Lower leg skin (tissue), 4 donors: Measurements from ENCODE around the gene RAB43. TPM values are rescaled to one million over a fixed set of nuclear protein-coding genes. Genes with fewer than 3 reads are reported as not detected.
"Not testable (repeated sequence)": the region's sequence is repeated elsewhere in the genome, so short reads cannot be mapped to it uniquely, and the experiment has no call there.

Source experiments
- DNase-seq, 2 donors: peaks; one replicate each; pipeline ENCODE4 v3.0.0-alpha.2; 2019; ENCODE audit warnings: low spot score in 2 of 2
- H3K4me3 ChIP-seq: fragments of 200-600 bp; sonication (generic); 2 replicates; pipeline ENCODE4 v1.5.1; 2017; ENCODE audit warnings: mild to moderate bottlenecking, low read depth; ENCODE audit not compliant: poor library complexity, severe bottlenecking
- CTCF ChIP-seq, 3 donors: fragments of 450-650 bp; IDR thresholded peaks; one replicate each; pipeline ENCODE4 v1.5.1; 2016; ENCODE audit warnings: antibody characterized with exemption in 3 of 3, mild to moderate bottlenecking in 3 of 3, moderate library complexity in 2 of 3
- POLR2A ChIP-seq, 2 donors: fragments of 450-650 bp; IDR thresholded peaks; one replicate each; pipeline ENCODE4 v1.6.1; 2016 to 2017; ENCODE audit warnings: antibody characterized with exemption in 2 of 2, mild to moderate bottlenecking in 1 of 2, moderate library complexity in 1 of 2
- WGBS, 2 donors: methylation state at CpG; one replicate each; pipeline ENCODE4 v1.1.5; 2018; 5-methylcytosine and 5-hydroxymethylcytosine counted together
- intact Hi-C: fragments of 100-400 bp; cut with DNase I; formaldehyde crosslinking; loops from one replicate; pipeline ENCODE4 v1.15.0; 2023; ENCODE audit warnings: low total_unique reads
- total RNA-seq, 4 donors: library from RNA; depleted of rRNA; stranded (reverse); fragments of >200 nt; gene quantifications; one replicate each; pipeline ENCODE4 v1.1.0, GENCODE V29; 2016

The RAB43 gene
- total RNA-seq, 4 donors from 2014 or later = 5.4 to 12.1 (median 11.2) TPM

GRCh38 chr3:129117134-129117533 is 4.5 kb downstream of the RAB43 start:
- TF ChIP-seq CTCF (IDR thresholded peaks at IDR 0.05) = no peak
- TF ChIP-seq POLR2A (IDR thresholded peaks at IDR 0.05) = no peak
- H3K4me3 ChIP-seq = no peak overlapping the region
- no peak for DNase-seq
- intact Hi-C loops = no loop called here

- H3K4me3 ChIP-seq = no peak overlapping the region
- no peak for DNase-seq
- intact Hi-C loops = no loop called here
- WGBS, 2 donors = 79 to 82% methylated on average over 5 of the region's 5 CpGs
- TF ChIP-seq CTCF (IDR thresholded peaks at IDR 0.05) = no peak
- TF ChIP-seq POLR2A (IDR thresholded peaks at IDR 0.05) = no peak
Measured at GRCh38 chr3:129116482-129116946, 5.1 kb downstream of the RAB43 start.

DNA sequence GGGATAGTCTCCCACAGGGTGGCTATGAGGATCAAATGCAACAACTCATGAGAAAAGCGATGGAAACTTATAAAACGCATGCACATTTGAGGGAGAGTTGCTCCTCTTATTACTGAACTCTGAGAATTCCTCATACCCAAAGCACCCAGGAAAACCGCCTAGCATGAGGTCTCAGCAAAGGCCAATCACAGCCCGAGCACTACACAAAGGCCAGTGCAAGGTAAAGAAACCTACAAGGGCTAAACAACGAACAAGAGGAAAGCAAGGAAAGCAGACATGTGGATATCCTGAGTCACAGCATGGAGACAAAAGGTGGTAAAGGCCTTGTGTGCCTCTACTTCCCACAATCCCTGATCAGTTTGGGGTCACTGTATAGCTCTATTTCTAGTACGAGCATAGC is 7.1 kb downstream of the RAB43 start:
- no peak overlapping the region for H3K4me3 ChIP-seq
- intact Hi-C loops = no loop called here
- WGBS, 2 donors = 90 to 93% methylated on average over 6 of the region's 6 CpGs
- no peak for DNase-seq
- TF ChIP-seq CTCF (IDR thresholded peaks at IDR 0.05) (no peak), POLR2A (IDR thresholded peaks at IDR 0.05) (no peak)

- 85 to 93% methylated on average over 3 of the region's 3 CpGs for WGBS, 2 donors
- TF ChIP-seq POLR2A (IDR thresholded peaks at IDR 0.05) (no peak), CTCF (IDR thresholded peaks at IDR 0.05) (no peak)
- intact Hi-C loops = no loop called here
- no peak overlapping the region for H3K4me3 ChIP-seq
- DNase-seq = no peak
Measured at GRCh38 chr3:129112308-129113052, 9.1 kb downstream of the RAB43 start.

DNA sequence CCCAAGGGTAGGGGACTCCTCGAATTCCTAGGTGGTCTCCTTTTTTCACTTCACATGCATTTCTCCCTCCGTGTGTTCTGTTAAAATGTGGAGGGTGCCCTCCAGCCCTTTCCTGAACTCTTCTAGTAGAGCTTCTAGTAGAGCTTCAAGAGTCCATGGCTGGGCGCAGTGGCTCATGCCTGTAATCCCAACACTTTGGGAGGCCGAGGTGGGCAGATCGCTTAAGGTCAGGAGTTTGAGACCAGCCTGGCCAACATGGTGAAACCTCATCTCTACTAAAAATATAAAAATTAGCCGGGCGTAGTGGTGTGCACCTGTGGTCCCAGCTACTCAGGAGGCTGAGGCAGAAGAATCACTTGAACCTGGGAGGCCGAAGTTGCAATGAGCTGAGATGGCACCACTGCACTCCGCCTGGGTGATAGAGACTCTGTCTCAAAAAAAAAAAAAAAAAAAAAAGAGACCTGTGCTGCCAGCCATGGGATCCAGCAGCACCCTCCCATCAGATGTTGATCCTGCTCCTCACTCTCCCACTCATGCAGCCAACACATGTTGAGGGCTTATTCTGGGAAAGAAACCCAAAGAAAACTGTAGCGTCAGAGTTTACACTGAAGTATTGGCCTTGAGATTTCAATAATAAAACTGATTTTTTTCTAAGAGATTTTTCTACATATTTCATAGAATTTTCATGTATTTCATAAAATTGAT is 10.4 kb downstream of the RAB43 start:
- H3K4me3 ChIP-seq, intact Hi-C loops, DNase-seq: not testable (repeated sequence)
- WGBS, 2 donors = 94 to 98% methylated on average over 10 of the region's 10 CpGs

DNA sequence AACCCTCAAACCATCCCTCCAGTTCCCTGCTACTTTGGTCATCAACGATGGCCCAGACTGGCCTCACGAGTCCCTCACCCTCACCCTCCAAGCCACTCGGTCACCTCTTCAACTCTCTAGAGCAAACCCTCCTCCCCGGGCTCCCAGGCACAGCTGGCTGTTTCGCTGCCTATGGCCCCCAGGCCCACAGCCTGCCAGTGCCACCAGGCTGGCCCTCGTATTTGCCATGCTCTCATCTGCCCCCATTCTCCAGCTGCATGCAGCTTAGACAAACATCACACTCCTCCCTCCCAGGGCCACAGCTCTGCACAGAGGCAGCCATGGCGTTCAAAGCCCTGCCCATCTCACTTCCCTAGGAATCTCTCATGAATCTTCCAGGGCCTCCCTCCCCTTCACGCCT is 13.8 kb downstream of the RAB43 start:
- no peak overlapping the region for H3K4me3 ChIP-seq
- TF ChIP-seq CTCF (IDR thresholded peaks at IDR 0.05) (no peak), POLR2A (IDR thresholded peaks at IDR 0.05) (no peak)
- intact Hi-C loops = no loop called here
- WGBS, 2 donors = 91 to 97% methylated on average over 8 of the region's 8 CpGs
- DNase-seq = no peak
